OCI-LY3 (cell line): ENCODE measurements around the gene LYSMD1.

Source experiments
- H2AFZ ChIP-seq: fragments of 200-600, 300-600 bp; shearing (Covaris generic); 2 replicates; pipeline ENCODE4 v1.6.0; 2014; ENCODE audit warnings: antibody characterized with exemption, low read depth, low read length
- H3K27ac ChIP-seq: fragments of 200-600, 300-600 bp; sonication (generic); 2 replicates; pipeline ENCODE4 v1.5.1; 2014; ENCODE audit warnings: mild to moderate bottlenecking, low read length, moderate library complexity, mixed read lengths
- H3K27me3 ChIP-seq: fragments of 200-600, 300-600 bp; sonication (generic); 2 replicates; pipeline ENCODE4 v1.6.1; 2014; ENCODE audit warnings: low read depth, low read length, mixed read lengths
- H3K36me3 ChIP-seq: fragments of 200-600, 300-600 bp; sonication (generic); replicated peaks from 2 replicates; pipeline ENCODE3; 2014; ENCODE audit warnings: low read depth, low read length, mixed read lengths
- H3K4me1 ChIP-seq: fragments of 300-600, 200-600 bp; sonication (generic); 2 replicates; pipeline ENCODE4 v1.6.1; 2014; ENCODE audit warnings: low read length, mixed read lengths
- H3K4me2 ChIP-seq: fragments of 200-600, 300-600 bp; sonication (generic); 2 replicates; pipeline ENCODE4 v1.6.1; 2014; ENCODE audit warnings: low read length, mixed read lengths
- H3K4me3 ChIP-seq: fragments of 300-600, 200-600 bp; sonication (generic); 2 replicates; pipeline ENCODE4 v1.5.1; 2014; ENCODE audit warnings: antibody characterized with exemption, mild to moderate bottlenecking, low read length, moderate library complexity
- H3K79me2 ChIP-seq: fragments of 300-600, 200-600 bp; shearing (Covaris generic); 2 replicates; pipeline ENCODE4 v1.6.1; 2014; ENCODE audit warnings: mild to moderate bottlenecking, low read length, mixed read lengths
- H3K9ac ChIP-seq: fragments of 300-600, 200-600 bp; shearing (Covaris generic); 2 replicates; pipeline ENCODE4 v1.6.0; 2014; ENCODE audit warnings: mild to moderate bottlenecking, low read length, moderate library complexity
- H3K9me3 ChIP-seq: fragments of 200-600, 300-600 bp; shearing (Covaris generic); 2 replicates; pipeline ENCODE4 v1.6.1; 2014; ENCODE audit warnings: low read length, mixed read lengths; ENCODE audit not compliant: insufficient read depth
- H4K20me1 ChIP-seq: fragments of 200-600, 300-600 bp; sonication (generic); 2 replicates; pipeline ENCODE4 v1.6.1; 2016; ENCODE audit warnings: low read length, mixed read lengths; ENCODE audit not compliant: insufficient read depth
- EZH2phosphoT487 ChIP-seq: fragments of 200-600 bp; shearing (Covaris generic); IDR thresholded peaks from 2 replicates; pipeline ENCODE4 v1.6.1; 2018; ENCODE audit warnings: antibody characterized with exemption, mixed run types, low read depth
- TF ChIP-seq, protein P1 (sequence below): fragments of 200-600, 300-600 bp; sonication (generic); IDR thresholded peaks from 2 replicates; pipeline ENCODE4 v1.5.1; 2014; ENCODE audit warnings: antibody characterized with exemption, low read length, low read depth

The LYSMD1 gene

DNA sequence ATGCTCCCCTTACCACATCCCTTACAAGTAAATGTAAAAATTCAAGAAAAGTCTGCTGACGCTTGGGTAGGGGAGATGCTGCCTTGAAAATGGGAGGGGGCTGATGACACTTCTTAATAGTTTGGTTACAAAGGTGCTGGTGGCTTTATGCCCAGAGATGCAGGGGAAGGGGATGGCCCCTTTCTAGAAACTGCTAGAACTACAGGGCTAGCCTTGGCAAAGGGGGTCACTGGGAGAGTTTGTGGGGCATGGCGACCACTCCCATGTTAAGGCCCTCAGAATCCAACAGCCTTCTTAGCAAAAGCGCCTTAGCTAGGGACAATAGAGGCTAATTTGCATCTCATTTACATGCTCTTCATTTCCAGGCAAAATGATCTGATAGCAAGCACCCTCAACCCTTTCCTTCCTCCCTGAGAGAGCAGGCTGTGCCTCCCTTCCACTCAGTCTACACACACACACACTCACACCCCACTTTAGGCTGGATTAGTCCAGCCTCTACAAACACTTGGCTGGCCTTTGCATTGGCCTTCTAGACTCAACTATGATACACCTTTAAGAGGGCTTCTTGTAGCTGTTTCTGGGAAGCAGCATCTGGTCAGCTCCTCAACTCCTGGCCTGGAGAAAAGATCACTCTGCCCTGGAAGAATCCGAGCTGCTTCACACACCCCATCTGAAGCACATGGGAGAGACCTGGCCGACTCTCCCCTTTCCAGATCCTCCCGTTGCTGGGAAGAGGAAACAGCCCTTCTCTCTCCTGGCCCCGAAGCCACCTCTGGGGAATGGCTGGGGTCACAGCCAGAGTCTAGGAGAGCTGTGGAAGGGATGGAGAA, 21.0 kb downstream of the LYSMD1 start:
- no peak overlapping the region for H2AFZ ChIP-seq
- no peak overlapping the region for H3K4me2 ChIP-seq
- H3K27ac ChIP-seq: no peak overlapping the region
- H3K27me3 ChIP-seq: no peaks in the 10 kb centered on the region; the same call in 1 of the 2 replicates
- H3K4me3 ChIP-seq: no peak overlapping the region
- TF ChIP-seq, protein P1, sequence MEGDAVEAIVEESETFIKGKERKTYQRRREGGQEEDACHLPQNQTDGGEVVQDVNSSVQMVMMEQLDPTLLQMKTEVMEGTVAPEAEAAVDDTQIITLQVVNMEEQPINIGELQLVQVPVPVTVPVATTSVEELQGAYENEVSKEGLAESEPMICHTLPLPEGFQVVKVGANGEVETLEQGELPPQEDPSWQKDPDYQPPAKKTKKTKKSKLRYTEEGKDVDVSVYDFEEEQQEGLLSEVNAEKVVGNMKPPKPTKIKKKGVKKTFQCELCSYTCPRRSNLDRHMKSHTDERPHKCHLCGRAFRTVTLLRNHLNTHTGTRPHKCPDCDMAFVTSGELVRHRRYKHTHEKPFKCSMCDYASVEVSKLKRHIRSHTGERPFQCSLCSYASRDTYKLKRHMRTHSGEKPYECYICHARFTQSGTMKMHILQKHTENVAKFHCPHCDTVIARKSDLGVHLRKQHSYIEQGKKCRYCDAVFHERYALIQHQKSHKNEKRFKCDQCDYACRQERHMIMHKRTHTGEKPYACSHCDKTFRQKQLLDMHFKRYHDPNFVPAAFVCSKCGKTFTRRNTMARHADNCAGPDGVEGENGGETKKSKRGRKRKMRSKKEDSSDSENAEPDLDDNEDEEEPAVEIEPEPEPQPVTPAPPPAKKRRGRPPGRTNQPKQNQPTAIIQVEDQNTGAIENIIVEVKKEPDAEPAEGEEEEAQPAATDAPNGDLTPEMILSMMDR: no peak
- TF ChIP-seq EZH2phosphoT487: no peak
- H3K9me3 ChIP-seq: no peaks in the 10 kb centered on the region
- H3K79me2 ChIP-seq: no peaks in the 10 kb centered on the region
- peaks cover 6% of the 10 kb centered on the region; the same call in 1 of the 2 replicates for H3K4me1 ChIP-seq
- no peak overlapping the region for H3K9ac ChIP-seq
- H3K36me3 ChIP-seq: no peaks in the 10 kb centered on the region
- H4K20me1 ChIP-seq: no peaks in the 10 kb centered on the region

DNA sequence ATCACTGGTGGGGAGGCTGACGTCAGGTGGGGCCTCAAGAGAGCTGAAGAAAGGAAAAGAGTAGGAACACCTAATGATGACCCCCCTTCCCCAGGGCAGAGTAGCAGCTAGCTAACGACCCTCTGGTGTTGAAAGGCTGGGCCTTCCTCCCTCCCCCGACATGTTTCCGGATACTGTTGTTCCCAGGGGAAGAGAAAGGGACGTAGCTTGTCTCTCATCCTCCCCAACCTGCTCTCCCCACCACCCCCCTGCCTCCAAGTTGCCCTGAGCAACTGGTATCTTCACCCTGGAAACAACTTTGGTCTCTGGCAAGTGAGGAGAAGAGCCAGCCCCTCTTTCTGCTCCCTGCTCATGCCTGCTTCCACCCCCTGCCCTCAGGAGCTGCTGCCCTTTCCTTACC, 21.7 kb downstream of the LYSMD1 start:
- Histone ChIP-seq H3K36me3 (no peaks in the 10 kb centered on the region), H3K4me3 (no peak overlapping the region), H2AFZ (no peak overlapping the region), H3K4me1 (peaks cover 6% of the 10 kb centered on the region; the same call in 1 of the 2 replicates), H3K4me2 (no peak overlapping the region), H3K27me3 (no peaks in the 10 kb centered on the region; the same call in 1 of the 2 replicates), H3K79me2 (no peaks in the 10 kb centered on the region), H3K9me3 (no peaks in the 10 kb centered on the region), H4K20me1 (no peaks in the 10 kb centered on the region), H3K9ac (no peak overlapping the region), H3K27ac (no peak overlapping the region)
- TF ChIP-seq, protein P1: no peak
- no peak for TF ChIP-seq EZH2phosphoT487

DNA sequence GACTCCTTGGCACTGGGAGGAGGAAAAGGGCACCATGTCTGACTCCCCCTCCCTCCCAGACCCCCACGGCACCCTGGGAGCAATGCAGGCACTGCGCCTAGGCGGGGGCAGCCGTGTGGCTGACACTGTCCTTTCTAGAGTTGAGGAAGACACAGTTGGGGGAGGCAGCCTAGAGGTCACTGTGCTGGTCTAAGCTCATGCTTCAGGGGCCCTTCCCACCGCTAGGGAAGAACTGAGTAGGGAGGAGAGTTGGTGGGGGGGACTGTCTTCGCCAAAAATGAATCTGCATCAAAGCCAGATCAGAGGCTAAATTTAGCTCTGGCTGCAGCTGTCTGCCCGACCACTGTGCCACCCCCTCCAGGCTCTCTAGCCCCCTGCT, 22.7 kb downstream of the LYSMD1 start:
- Histone ChIP-seq H3K9ac (no peak overlapping the region), H3K27ac (no peak overlapping the region), H3K79me2 (no peaks in the 10 kb centered on the region), H3K36me3 (no peaks in the 10 kb centered on the region), H3K4me3 (no peak overlapping the region), H3K4me2 (no peak overlapping the region), H3K4me1 (peaks cover 6% of the 10 kb centered on the region; the same call in 1 of the 2 replicates), H3K27me3 (no peaks in the 10 kb centered on the region; the same call in 1 of the 2 replicates), H2AFZ (no peak overlapping the region), H4K20me1 (no peaks in the 10 kb centered on the region), H3K9me3 (no peaks in the 10 kb centered on the region)
- TF ChIP-seq, protein P1: no peak
- TF ChIP-seq EZH2phosphoT487: no peak

DNA sequence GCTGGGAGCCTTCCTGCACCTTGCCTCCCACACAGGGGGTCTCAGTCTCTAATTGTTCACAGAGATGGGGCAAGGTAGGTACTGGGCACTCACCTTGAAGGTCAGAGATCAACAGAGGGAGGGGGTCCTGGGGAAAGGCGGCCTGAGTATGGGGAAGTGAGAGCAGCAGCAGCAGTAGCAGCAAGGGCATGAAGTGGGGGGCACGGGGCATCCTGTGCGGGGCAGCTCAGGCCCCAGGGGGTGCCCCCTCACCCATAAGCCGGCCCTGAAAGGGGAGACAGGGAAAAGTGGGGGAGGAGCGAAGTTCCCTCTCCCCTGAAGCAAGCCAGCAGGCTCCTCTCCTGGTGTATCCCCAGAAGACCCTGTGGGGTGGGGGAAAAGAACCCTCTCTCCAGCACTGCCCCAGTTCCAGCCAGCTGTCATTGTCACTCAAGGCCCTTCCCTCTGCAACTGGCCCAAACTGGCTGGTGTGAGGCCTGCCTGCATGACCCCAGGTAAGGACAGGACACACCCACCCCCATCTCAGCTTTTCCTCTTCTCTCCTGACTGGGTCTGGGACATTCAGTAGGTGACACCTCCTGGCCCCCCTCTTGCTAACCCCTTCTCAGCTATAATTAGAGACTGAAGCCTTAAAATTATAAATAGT, 23.2 kb downstream of the LYSMD1 start:
- Histone ChIP-seq H3K27ac (no peak overlapping the region), H3K27me3 (no peaks in the 10 kb centered on the region; the same call in 1 of the 2 replicates), H3K4me2 (no peak overlapping the region), H3K4me3 (no peak overlapping the region), H4K20me1 (no peaks in the 10 kb centered on the region), H3K79me2 (no peaks in the 10 kb centered on the region), H3K9me3 (no peaks in the 10 kb centered on the region), H3K36me3 (no peaks in the 10 kb centered on the region), H3K4me1 (peaks cover 6% of the 10 kb centered on the region; the same call in 1 of the 2 replicates), H2AFZ (no peak overlapping the region), H3K9ac (no peak overlapping the region)
- TF ChIP-seq, protein P1: no peak
- TF ChIP-seq EZH2phosphoT487: no peak
